MM.1S (cell line): ENCODE measurements around the gene STX8.

Source experiments
- DNase-seq: peaks from one replicate; pipeline ENCODE4 v3.0.0-alpha.2; 2015
- H2AFZ ChIP-seq: fragments of 300-600 bp; sonication (generic); 2 replicates; pipeline ENCODE4 v1.6.0; 2016; ENCODE audit warnings: antibody characterized with exemption, low read length
- H3F3A ChIP-seq: fragments of 300-600 bp; sonication (generic); 2 replicates; pipeline ENCODE4 v1.6.1; 2016; ENCODE audit warnings: mild to moderate bottlenecking, antibody characterized with exemption, low read length, moderate library complexity, mixed read lengths; ENCODE audit not compliant: insufficient read depth
- H3K27ac ChIP-seq: fragments of 300-600 bp; sonication (generic); 2 replicates; pipeline ENCODE4 v1.5.1; 2016; ENCODE audit warnings: mild to moderate bottlenecking, low read length
- H3K27me3 ChIP-seq: fragments of 300-600 bp; sonication (generic); replicated peaks from 2 replicates; pipeline ENCODE4 v1.6.0; 2016; ENCODE audit warnings: low read length; ENCODE audit not compliant: insufficient read depth
- H3K36me3 ChIP-seq: fragments of 300-600 bp; sonication (generic); replicated peaks from 2 replicates; pipeline ENCODE4 v1.6.1; 2016; ENCODE audit warnings: mild to moderate bottlenecking, low read length, mixed read lengths; ENCODE audit not compliant: insufficient read depth
- H3K4me1 ChIP-seq: fragments of 300-600 bp; sonication (generic); 2 replicates; pipeline ENCODE4 v1.6.1; 2016; ENCODE audit warnings: low read length, mixed read lengths
- H3K4me2 ChIP-seq: fragments of 300-600 bp; sonication (generic); 2 replicates; pipeline ENCODE4 v1.6.0; 2016; ENCODE audit warnings: low read depth, low read length
- H3K4me3 ChIP-seq: fragments of 300-600 bp; sonication (generic); 2 replicates; pipeline ENCODE4 v1.5.1; 2016; ENCODE audit warnings: low read length, mixed read lengths
- H3K79me2 ChIP-seq: fragments of 300-600 bp; sonication (generic); 2 replicates; pipeline ENCODE4 v1.6.1; 2016; ENCODE audit warnings: mixed run types, low read length, mixed read lengths
- H3K9ac ChIP-seq: fragments of 300-600 bp; sonication (generic); 2 replicates; pipeline ENCODE4 v1.6.1; 2016; ENCODE audit warnings: low read length, mixed read lengths
- H3K9me2 ChIP-seq: fragments of 300-600 bp; sonication (generic); replicated peaks from 2 replicates; pipeline ENCODE4 v1.6.1; 2016; ENCODE audit warnings: mild to moderate bottlenecking, low read length, mixed read lengths; ENCODE audit not compliant: insufficient read depth
- H3K9me3 ChIP-seq: fragments of 300-600 bp; sonication (generic); replicated peaks from 2 replicates; pipeline ENCODE4 v1.6.1; 2016; ENCODE audit warnings: mild to moderate bottlenecking, low read length, mixed read lengths; ENCODE audit not compliant: insufficient read depth
- H4K20me1 ChIP-seq: fragments of 300-600 bp; sonication (generic); 2 replicates; pipeline ENCODE4 v1.6.1; 2016; ENCODE audit warnings: mild to moderate bottlenecking, low read length, moderate library complexity, mixed read lengths; ENCODE audit not compliant: insufficient read depth
- EZH2 ChIP-seq: fragments of 300-600 bp; sonication (generic); optimal IDR thresholded peaks from 2 replicates; pipeline ENCODE3; 2017; ENCODE audit warnings: low read depth, mild to moderate bottlenecking, antibody characterized with exemption, low read length, mixed read lengths
- EZH2phosphoT487 ChIP-seq: fragments of 300-600 bp; sonication (generic); IDR thresholded peaks from 2 replicates; pipeline ENCODE4 v1.6.1; 2018; ENCODE audit warnings: antibody characterized with exemption, low read length
- TF ChIP-seq, protein P1 (sequence below): fragments of 300-600 bp; sonication (generic); IDR thresholded peaks from 2 replicates; pipeline ENCODE4 v1.5.1; 2016; ENCODE audit warnings: antibody characterized with exemption, low read length, mixed read lengths

The STX8 gene

GRCh38 chr17:9424071-9424640, 151.5 kb downstream of the STX8 start:
- no peaks in the 10 kb centered on the region for H4K20me1 ChIP-seq
- no peak overlapping the region for H3K27ac ChIP-seq
- no peak overlapping the region for H3K4me2 ChIP-seq
- H3K27me3 ChIP-seq = peaks cover 12% of the 10 kb centered on the region; the same call in 1 of the 2 replicates
- H3K9me3 ChIP-seq = no peaks in the 10 kb centered on the region
- TF ChIP-seq EZH2 = no peak
- TF ChIP-seq, protein P1, sequence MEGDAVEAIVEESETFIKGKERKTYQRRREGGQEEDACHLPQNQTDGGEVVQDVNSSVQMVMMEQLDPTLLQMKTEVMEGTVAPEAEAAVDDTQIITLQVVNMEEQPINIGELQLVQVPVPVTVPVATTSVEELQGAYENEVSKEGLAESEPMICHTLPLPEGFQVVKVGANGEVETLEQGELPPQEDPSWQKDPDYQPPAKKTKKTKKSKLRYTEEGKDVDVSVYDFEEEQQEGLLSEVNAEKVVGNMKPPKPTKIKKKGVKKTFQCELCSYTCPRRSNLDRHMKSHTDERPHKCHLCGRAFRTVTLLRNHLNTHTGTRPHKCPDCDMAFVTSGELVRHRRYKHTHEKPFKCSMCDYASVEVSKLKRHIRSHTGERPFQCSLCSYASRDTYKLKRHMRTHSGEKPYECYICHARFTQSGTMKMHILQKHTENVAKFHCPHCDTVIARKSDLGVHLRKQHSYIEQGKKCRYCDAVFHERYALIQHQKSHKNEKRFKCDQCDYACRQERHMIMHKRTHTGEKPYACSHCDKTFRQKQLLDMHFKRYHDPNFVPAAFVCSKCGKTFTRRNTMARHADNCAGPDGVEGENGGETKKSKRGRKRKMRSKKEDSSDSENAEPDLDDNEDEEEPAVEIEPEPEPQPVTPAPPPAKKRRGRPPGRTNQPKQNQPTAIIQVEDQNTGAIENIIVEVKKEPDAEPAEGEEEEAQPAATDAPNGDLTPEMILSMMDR = no peak
- no peak for TF ChIP-seq EZH2phosphoT487
- H2AFZ ChIP-seq = no peak overlapping the region
- H3K9ac ChIP-seq = no peak overlapping the region
- no peak for DNase-seq
- no peak overlapping the region for H3K4me3 ChIP-seq
- H3F3A ChIP-seq = no peaks in the 10 kb centered on the region
- no peaks in the 10 kb centered on the region for H3K36me3 ChIP-seq
- no peaks in the 10 kb centered on the region for H3K9me2 ChIP-seq
- no peaks in the 10 kb centered on the region for H3K4me1 ChIP-seq
- no peaks in the 10 kb centered on the region for H3K79me2 ChIP-seq

GRCh38 chr17:9421525-9421924, 154.1 kb downstream of the STX8 start:
- Histone ChIP-seq H2AFZ (no peak overlapping the region), H3K4me1 (no peaks in the 10 kb centered on the region), H3K36me3 (no peaks in the 10 kb centered on the region), H3K9me2 (no peaks in the 10 kb centered on the region), H3F3A (no peaks in the 10 kb centered on the region), H3K4me3 (no peak overlapping the region), H3K9me3 (no peaks in the 10 kb centered on the region), H3K79me2 (no peaks in the 10 kb centered on the region), H3K4me2 (no peak overlapping the region), H3K27ac (no peak overlapping the region), H3K9ac (no peak overlapping the region), H4K20me1 (no peaks in the 10 kb centered on the region), H3K27me3 (no peaks in the 10 kb centered on the region)
- TF ChIP-seq EZH2 (no peak), EZH2phosphoT487 (no peak)
- TF ChIP-seq, protein P1 = no peak
- DNase-seq = no peak

GRCh38 chr17:9419932-9420453, 155.6 kb downstream of the STX8 start:
- Histone ChIP-seq H3K9me3 (no peaks in the 10 kb centered on the region), H3K36me3 (no peaks in the 10 kb centered on the region), H2AFZ (no peak overlapping the region), H3K79me2 (no peaks in the 10 kb centered on the region), H3K4me1 (no peaks in the 10 kb centered on the region), H3K9ac (no peak overlapping the region), H3K9me2 (no peaks in the 10 kb centered on the region), H4K20me1 (no peaks in the 10 kb centered on the region), H3F3A (no peaks in the 10 kb centered on the region), H3K27ac (no peak overlapping the region), H3K4me3 (no peak overlapping the region), H3K27me3 (no peaks in the 10 kb centered on the region), H3K4me2 (no peak overlapping the region)
- no peak for DNase-seq
- no peak for TF ChIP-seq EZH2phosphoT487
- no peak for TF ChIP-seq EZH2
- TF ChIP-seq, protein P1 = no peak
